GM18867 (cell line): ENCODE results near the gene CPEB1.
"Not testable (repeated sequence)": the region's sequence is repeated elsewhere in the genome, so short reads cannot be mapped to it uniquely, and the experiment has no call there.

Experiments used
- ATAC-seq: cut with Tn5 transposase; IDR thresholded peaks from one replicate; pipeline ENCODE4 v1.9.1; 2021; ENCODE audit warnings: mild to moderate bottlenecking, moderate library complexity; ENCODE audit not compliant: unreplicated experiment

Gene CPEB1

GRCh38 chr15:82548700-82549099 is 98.5 kb downstream of the CPEB1 start:
- ATAC-seq: no peak

- no peak for ATAC-seq
Observed at GRCh38 chr15:82545478-82545877, 101.7 kb downstream of the CPEB1 start.

DNA sequence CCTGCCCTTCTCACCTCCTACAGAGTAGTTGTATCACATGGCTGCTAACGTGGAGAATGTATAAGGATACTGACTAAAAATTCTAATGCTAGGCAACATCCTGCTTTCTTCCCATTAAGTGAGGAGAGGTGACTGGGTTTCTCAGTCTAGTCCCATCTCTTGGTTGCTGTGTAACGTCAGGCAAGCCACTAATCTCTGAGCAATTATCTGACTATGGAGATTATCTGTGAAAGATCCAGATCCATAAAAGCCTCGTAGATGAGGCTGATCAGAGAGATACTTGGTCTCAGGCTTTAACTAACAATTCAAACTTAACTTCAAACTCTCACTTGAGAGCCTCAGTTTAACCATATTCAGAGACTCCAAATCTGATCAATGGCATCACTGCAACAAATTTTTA is 102.2 kb downstream of the CPEB1 start:
- no peak for ATAC-seq

DNA sequence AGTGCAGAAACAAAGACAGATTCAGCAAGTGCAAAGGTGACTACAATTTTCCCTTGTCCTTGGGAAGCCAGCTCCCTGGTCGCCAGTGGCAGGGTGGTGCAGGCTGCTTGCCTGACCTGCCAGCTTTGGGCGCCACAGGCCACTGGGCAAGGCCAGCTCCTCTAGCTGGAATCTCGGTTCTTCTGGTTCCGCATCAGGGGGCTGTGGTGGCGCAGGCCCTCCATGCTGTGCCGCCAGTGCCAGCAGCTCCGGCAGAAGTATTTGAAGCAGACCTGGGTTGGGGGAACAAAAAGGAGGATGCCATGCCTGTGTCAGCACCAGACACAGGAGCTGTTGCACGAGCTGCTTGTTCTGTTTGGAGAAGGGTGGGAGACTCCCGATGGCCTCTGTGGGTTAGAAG is 102.7 kb downstream of the CPEB1 start:
- no peak for ATAC-seq

DNA sequence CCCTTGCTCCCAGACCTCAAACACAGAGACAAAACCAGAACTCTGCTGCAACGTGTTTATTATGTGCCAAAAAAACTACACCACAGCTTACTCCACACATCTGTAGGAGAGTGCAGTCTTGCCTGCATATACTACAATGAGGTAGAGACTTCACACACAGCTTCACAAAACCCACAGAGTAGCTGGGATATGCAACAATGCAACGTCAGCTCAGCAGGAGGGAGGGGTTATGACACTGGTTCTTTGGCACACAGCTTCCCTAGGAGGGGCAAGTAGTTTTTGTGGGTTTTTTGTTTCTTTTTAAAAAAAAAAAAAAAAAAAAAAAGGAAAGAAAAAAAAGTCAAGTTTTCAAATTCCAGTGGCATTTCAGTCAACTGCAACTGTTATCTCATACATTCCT is 104.0 kb downstream of the CPEB1 start:
- ATAC-seq: no peak

GRCh38 chr15:82540984-82541431 is 106.2 kb downstream of the CPEB1 start:
- ATAC-seq: no peak

DNA sequence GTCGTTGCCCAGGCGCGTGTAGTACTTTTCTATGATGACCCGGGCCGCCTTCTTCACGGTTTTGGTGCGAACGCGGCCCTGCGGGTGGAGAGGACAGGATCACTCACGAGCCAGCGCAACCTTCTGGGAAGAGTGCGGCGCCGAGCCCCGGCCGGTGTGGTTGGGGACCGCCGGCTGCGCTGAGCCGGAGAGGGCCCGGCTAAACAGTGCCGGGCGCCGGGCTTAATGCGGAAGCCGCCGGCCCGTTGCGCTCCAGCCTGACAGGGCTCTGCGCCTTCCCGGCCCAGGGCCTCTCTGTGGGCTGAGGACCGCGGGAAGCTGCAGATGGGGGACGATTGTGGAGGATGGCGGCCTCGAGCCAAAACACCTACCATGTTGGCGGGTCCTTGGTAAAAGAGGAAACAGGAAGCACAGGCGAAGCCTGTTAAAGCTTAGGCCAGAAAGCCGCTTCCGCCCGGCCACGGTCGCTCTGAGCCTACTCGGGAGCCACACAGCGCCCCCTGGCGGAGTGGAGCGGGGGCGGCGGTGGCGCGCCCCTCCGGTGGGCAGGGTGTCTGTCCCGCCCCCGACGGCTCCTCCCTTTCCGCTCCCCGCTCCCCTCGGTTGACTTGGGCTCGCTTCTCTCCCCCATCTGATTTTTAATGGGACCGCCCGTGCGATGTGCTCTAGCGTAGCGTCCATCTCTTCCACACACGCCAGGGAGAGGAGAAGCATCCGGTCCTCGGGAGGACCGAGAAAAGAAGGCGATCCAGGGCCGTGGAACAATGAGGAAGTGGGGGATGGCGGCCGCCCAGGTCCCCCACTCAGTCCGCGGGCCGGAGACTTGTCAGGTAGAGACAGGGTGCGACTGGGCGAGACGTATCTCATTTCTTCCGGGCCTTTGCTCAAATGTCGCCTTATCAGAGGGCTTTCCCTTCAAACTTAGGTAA is 106.8 kb downstream of the CPEB1 start, which contains the start of gene RPS17:
Gene RPS17 (minus strand): TSS at position 403 of the 929 bp plus-strand sequence. CDS start 29 bp downstream, at position 374.
- ATAC-seq: peak; percentile 95

DNA sequence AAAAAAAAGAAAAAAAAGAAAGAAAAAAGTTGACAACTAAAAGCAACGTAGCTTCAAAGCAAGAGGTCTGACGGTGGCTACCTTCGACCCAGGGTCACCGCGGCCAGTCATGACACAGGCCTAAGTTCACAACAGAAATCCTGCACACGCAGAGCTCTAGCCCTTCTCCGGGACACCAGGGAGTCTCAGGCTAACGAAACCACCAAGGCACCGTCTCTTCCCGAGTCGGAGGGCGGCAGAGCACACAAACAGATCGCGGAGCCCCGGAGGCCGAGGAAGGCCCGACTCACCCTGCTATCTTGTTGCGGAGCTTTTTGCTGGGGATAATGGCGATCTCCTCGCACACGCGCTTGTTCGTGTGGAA is 107.5 kb downstream of the CPEB1 start:
- ATAC-seq: no peak

DNA sequence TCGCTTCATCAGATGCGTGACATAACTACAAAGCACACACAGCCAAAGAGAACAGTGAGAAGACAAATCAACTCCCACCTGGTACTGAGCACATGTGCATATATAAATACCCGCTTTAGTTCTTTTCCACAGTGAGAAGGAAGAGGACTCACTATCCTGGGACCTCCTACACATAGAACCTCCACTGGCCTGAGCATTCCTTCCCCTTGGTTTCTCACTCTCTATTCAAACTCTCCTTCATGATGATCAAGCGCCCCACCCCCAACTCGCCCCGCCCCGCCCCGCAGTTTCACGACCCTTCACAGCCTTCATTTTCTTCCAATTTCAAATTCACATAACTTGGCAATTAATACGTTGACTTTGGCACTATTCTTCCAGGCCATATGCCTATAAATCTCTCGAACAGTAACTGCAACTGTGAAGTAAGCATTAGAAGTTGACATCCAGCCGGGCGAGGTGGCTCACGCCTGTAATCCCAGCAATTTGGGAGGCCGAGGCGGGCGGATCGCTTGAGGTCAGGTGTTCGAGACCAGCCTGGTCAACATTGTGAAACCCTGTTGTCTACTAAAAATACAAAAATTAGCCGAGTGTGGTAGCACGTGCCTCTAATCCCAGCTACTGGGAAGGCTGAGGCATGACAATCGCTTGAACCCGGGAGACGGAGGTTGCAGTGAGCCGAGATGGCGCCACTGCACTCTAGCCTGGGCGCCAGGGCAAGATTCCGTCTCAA is 108.0 kb downstream of the CPEB1 start:
- no peak for ATAC-seq

DNA sequence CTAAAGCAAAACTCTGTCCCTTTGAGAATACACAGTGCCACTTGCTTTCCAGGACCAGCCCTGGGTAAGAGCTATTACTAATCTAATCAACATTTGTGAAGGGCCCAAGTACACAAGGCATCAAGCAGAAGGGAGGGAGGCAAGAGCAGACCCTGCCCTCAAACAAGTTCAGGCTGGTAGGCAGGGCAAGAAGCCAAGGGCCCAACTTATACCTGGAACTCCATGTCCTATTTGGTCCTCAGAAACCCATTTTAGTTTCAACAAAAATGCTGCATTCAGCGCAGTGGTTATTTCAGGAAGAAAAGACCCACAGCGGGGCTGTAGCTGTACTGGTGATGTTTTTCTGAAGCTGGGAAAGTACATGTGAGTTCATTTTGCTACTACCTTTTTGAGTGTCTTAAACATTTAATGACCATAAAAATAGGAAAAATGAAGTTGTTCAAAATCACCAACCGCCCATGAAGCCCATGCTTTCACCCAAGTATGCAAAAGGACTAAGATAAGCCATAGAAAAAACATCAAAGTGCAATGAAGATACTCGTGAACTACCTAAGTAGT is 109.7 kb downstream of the CPEB1 start:
- ATAC-seq: no peak

- ATAC-seq: no peak
Observed at GRCh38 chr15:82536409-82537350, 110.5 kb downstream of the CPEB1 start.

GRCh38 chr15:82535566-82536408 is 111.4 kb downstream of the CPEB1 start:
- ATAC-seq: no peak

DNA sequence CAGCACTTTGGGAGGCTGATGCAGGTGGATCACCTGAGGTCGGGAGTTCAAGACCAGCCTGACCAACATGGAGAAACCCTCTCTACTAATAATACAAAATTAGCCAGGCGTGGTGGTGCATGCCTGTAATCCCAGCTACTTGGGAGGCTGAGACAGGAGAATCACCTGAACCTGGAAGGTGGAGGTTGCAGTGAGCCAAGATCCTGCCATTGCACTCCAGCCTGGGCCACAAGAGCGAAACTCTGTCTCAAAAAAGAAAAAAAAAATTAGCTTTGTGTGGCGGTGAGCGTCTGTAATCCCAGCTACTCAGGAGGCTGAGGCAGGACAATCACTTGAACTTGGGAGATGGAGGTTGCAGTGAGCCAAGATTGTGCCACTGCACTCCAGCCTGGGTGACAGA is 112.0 kb downstream of the CPEB1 start:
- not testable (repeated sequence) for ATAC-seq

DNA sequence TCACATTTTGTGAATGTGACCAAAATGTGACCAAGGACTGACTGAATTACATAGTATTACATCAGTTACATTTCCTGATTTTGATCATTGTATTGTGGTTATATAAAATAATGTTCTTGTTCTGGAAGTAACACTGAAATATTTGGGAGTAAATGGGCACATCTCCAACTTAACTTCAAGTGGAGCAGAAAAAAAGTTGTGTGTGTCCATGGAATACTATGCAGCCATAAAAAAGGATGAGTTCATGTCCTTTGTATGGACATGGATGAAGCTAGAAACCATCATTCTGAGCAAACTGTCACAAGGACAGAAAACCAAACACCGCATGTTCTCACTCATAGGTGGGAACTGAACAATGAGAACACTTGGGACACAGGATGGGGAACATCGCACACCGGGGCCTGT is 112.7 kb downstream of the CPEB1 start:
- not testable (repeated sequence) for ATAC-seq

GRCh38 chr15:82533801-82534200 is 113.4 kb downstream of the CPEB1 start:
- no peak for ATAC-seq

- ATAC-seq: no peak
Observed at GRCh38 chr15:82532991-82533481, 114.1 kb downstream of the CPEB1 start.

- no peak for ATAC-seq
Observed at GRCh38 chr15:82532383-82532990, 114.7 kb downstream of the CPEB1 start.

DNA sequence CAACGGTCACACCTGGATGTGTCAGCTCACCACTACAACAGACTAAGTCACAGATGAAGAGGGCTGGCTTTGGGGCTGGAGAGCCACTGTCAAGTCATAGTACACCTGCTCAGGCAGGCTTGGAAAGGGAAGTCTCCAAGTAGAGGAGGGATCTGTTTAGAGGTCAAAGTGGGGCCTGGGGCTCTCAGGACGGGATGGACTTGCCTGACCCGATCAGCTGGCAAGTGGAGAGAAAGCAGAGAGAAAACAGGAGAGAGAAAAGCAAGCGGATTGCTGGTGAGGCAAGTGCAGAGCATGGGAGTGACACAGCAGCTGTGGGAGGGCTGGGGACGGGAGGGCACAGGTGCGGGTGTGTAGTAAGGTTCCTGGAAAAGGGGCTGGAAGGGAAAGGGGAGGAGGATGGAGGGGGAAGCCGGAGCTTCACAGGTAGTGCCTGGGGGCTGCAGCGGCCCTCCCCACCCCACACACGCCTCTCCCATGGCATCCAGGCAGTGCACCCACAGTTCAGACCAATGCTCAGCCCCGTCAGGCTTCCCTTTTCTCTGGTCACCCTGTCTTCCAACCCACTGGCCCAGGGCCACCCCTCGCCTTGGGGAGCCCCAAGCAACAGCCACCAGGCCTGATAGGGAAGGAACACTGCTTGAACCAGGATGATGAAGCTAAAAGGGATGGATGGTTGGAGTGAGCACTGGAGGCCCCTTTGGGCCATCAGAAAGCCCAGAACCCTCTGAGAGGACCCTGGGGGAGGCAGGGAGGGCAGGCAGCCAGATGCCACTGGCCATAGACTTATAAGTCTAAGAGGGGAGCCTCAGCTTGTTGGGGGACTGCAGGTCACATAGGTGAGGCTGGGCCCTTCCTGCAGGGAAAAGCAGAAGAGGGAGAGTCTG is 115.4 kb downstream of the CPEB1 start:
- no peak for ATAC-seq
